Measurements from ENCODE around the gene RGS9BP. TPM values are rescaled to one million over a fixed set of nuclear protein-coding genes. Genes with fewer than 3 reads are reported as not detected.

The RGS9BP gene
- total and polyA plus RNA-seq, 10 of the 15 experiments (the other 5 are each of a cell fraction or from before 2014, with no cell fraction given), result 0.01 to 0.10 (median 0.05) TPM; not detected in 6

GRCh38 chr19:32691291-32691951 lies 15.8 kb downstream of the RGS9BP start, which contains the start of gene NUDT19 (continued):
- TF ChIP-seq BCLAF1 (IDR thresholded peaks at IDR 0.05), result no peak
- peak; percentile 43; the same call in 1 of the 2 replicates for TF ChIP-seq PKNOX1 (IDR thresholded peaks at IDR 0.05)
- no peak for TF ChIP-seq SREBF1 (IDR thresholded peaks at IDR 0.05; ENCODE audit: low read length)
- TF ChIP-seq TBL1XR1 (IDR thresholded peaks at IDR 0.05; ENCODE audit: low read depth, low read length), result no peak
- TF ChIP-seq RBBP5 (conservative IDR thresholded peaks at IDR 0.05), result no peak
- no peak for TF ChIP-seq ZNF24 (IDR thresholded peaks at IDR 0.05)
- no peak for TF ChIP-seq CEBPZ (IDR thresholded peaks at IDR 0.05; ENCODE audit: low read depth, low read length)
- no peak for TF ChIP-seq MYC (IDR thresholded peaks at IDR 0.05; ENCODE audit: insufficient read depth, insufficient read length, insufficient replicate concordance, low read length, severe bottlenecking)
- no peak for TF ChIP-seq BCL11A (IDR thresholded peaks at IDR 0.05; ENCODE audit: low read depth, low read length)
- TF ChIP-seq EZH2 (IDR thresholded peaks at IDR 0.05; ENCODE audit: borderline replicate concordance, control insufficient read depth, low read depth, low read length), result no peak
- TF ChIP-seq RB1 (IDR thresholded peaks at IDR 0.05; ENCODE audit: borderline replicate concordance), result no peak
- no peak; the same call in 1 of the 2 replicates for TF ChIP-seq RUNX3 (IDR thresholded peaks at IDR 0.05; ENCODE audit: low read length)
- TF ChIP-seq RFX5 (IDR thresholded peaks at IDR 0.05; ENCODE audit: low read depth, low read length), result no peak
- 0 out of 2 replicates have a peak, but pooled peaks have one; percentile 17 for TF ChIP-seq CBX5 (IDR thresholded peaks at IDR 0.05; ENCODE audit: low read depth)
- TF ChIP-seq YBX1 (IDR thresholded peaks at IDR 0.05), result no peak
- no peak for TF ChIP-seq MTA3 (IDR thresholded peaks at IDR 0.05; ENCODE audit: borderline replicate concordance, low read length)
- no peak for TF ChIP-seq E2F8 (IDR thresholded peaks at IDR 0.05; ENCODE audit: low read depth, partially characterized antibody)
- TF ChIP-seq ESRRA (IDR thresholded peaks at IDR 0.05; ENCODE audit: low read length), result no peak
- peak; percentile 97 for TF ChIP-seq CHD2 (IDR thresholded peaks at IDR 0.05; ENCODE audit: borderline replicate concordance, low read depth, low read length)
- peak; percentile 73 for TF ChIP-seq MEF2B (IDR thresholded peaks at IDR 0.05; ENCODE audit: partially characterized antibody, poor library complexity, severe bottlenecking)
